SIG-M5 treated with dmso at 0.1 percent for 504 hours (cell line): ENCODE results near the gene ERN2.

Source experiments
- DNase-seq: peaks from one replicate; lab custom pipeline; 2025; ENCODE audit not compliant: unreplicated experiment; lab: John Stamatoyannopoulos, UW

ERN2 gene

GRCh38 chr16:23689442-23690187, 23.4 kb downstream of the ERN2 start:
- DNase-seq = no peak

GRCh38 chr16:23687034-23687808, 25.8 kb downstream of the ERN2 start:
- DNase-seq = no peak

GRCh38 chr16:23683487-23683886, 29.5 kb downstream of the ERN2 start:
- no peak for DNase-seq

- DNase-seq = peak; percentile 54
These were observed 30.8 kb downstream of the ERN2 start for GRCh38 chr16:23682181-23682580.

GRCh38 chr16:23679986-23680336, 33.1 kb downstream of the ERN2 start:
- no peak for DNase-seq

GRCh38 chr16:23679274-23679985, 33.6 kb downstream of the ERN2 start:
- DNase-seq = peak; percentile 77

GRCh38 chr16:23678430-23679273, 34.4 kb downstream of the ERN2 start, which contains the start of gene PLK1:
TSS of gene PLK1 (plus strand) at chr16:23678889. CDS start at chr16:23678933, 44 bp downstream.
- DNase-seq = peak; percentile 87

- no peak for DNase-seq
These were observed 36.0 kb downstream of the ERN2 start for GRCh38 chr16:23676924-23677480.

GRCh38 chr16:23673971-23674614, 38.9 kb downstream of the ERN2 start:
- no peak for DNase-seq

- no peak for DNase-seq
These were observed 42.8 kb downstream of the ERN2 start for GRCh38 chr16:23670137-23670776.

- DNase-seq = no peak
These were observed 44.1 kb downstream of the ERN2 start for GRCh38 chr16:23668873-23669272.

GRCh38 chr16:23668225-23668624, 44.8 kb downstream of the ERN2 start:
- DNase-seq = no peak

GRCh38 chr16:23667355-23667659, 45.7 kb downstream of the ERN2 start:
- DNase-seq = no peak

GRCh38 chr16:23666571-23667354, 46.3 kb downstream of the ERN2 start:
- no peak for DNase-seq

- DNase-seq = no peak
These were observed 49.1 kb downstream of the ERN2 start for GRCh38 chr16:23663918-23664317.

GRCh38 chr16:23651943-23652468, 61.0 kb downstream of the ERN2 start:
- no peak for DNase-seq

GRCh38 chr16:23650674-23651416, 62.2 kb downstream of the ERN2 start:
- DNase-seq = no peak

- DNase-seq = no peak
These were observed 70.7 kb downstream of the ERN2 start for GRCh38 chr16:23642246-23642774.
